HG02884 (cell line): ENCODE data around the gene CNTNAP2.
A peak's percentile ranks its signal among the peaks of the same experiment; 100 is the strongest.

ENCODE experiments used
- ATAC-seq: cut with Tn5 transposase; IDR thresholded peaks from one replicate; pipeline ENCODE4 v1.9.1; 2021; ENCODE audit warnings: mild to moderate bottlenecking, moderate library complexity; ENCODE audit not compliant: unreplicated experiment

Gene CNTNAP2

GRCh38 chr7:146116521-146117222, at the start of gene CNTNAP2:
TSS of gene CNTNAP2 (plus strand) at chr7:146116801. CDS start at chr7:146116877, 76 bp downstream.
- no peak for ATAC-seq

GRCh38 chr7:146067880-146068279, 48.7 kb upstream of the CNTNAP2 start:
- no peak for ATAC-seq

GRCh38 chr7:146074195-146074765, 42.3 kb upstream of the CNTNAP2 start:
- ATAC-seq = no peak

GRCh38 chr7:146076344-146076743, 40.3 kb upstream of the CNTNAP2 start:
- ATAC-seq = no peak

- no peak for ATAC-seq
Observed at GRCh38 chr7:146084086-146084485, 32.5 kb upstream of the CNTNAP2 start.

GRCh38 chr7:146090023-146090645, 26.5 kb upstream of the CNTNAP2 start:
- ATAC-seq = peak; percentile 93

GRCh38 chr7:146094356-146094755, 22.2 kb upstream of the CNTNAP2 start:
- no peak for ATAC-seq

GRCh38 chr7:146096994-146097393, 19.6 kb upstream of the CNTNAP2 start:
- ATAC-seq = no peak

- no peak for ATAC-seq
Observed at GRCh38 chr7:146106319-146106718, 10.3 kb upstream of the CNTNAP2 start.

GRCh38 chr7:146112755-146113154, 3.8 kb upstream of the CNTNAP2 start:
- ATAC-seq = no peak

- ATAC-seq = no peak
Observed at GRCh38 chr7:146115548-146115850, 1.1 kb upstream of the CNTNAP2 start.

GRCh38 chr7:146115851-146116520, 615 bp upstream of the CNTNAP2 start:
- ATAC-seq = peak; percentile 60

- ATAC-seq = no peak
Observed at GRCh38 chr7:146117576-146117975, 975 bp downstream of the CNTNAP2 start.

- no peak for ATAC-seq
Observed at GRCh38 chr7:146119002-146119401, 2.4 kb downstream of the CNTNAP2 start.

- ATAC-seq = no peak
Observed at GRCh38 chr7:146123715-146124114, 7.1 kb downstream of the CNTNAP2 start.

GRCh38 chr7:146126767-146127509, 10.3 kb downstream of the CNTNAP2 start:
- no peak for ATAC-seq

- no peak for ATAC-seq
Observed at GRCh38 chr7:146129296-146129695, 12.7 kb downstream of the CNTNAP2 start.

GRCh38 chr7:146129997-146130396, 13.4 kb downstream of the CNTNAP2 start:
- no peak for ATAC-seq

- ATAC-seq = no peak
Observed at GRCh38 chr7:146131701-146132100, 15.1 kb downstream of the CNTNAP2 start.

- no peak for ATAC-seq
Observed at GRCh38 chr7:146136357-146136875, 19.8 kb downstream of the CNTNAP2 start.

GRCh38 chr7:146138926-146139325, 22.3 kb downstream of the CNTNAP2 start:
- no peak for ATAC-seq
